ENCODE results near the gene PREP. TPM values are rescaled to one million over a fixed set of nuclear protein-coding genes. Genes with fewer than 3 reads are reported as not detected.

PREP gene
- polyA plus RNA-seq, 1 of the 3 experiments (the other 2 are of a cell fraction), result 20.9 TPM

- Histone ChIP-seq H3K9me2 (no peaks in the 10 kb centered on the region), H4K20me1 (ENCODE audit: insufficient read depth) (no peaks in the 10 kb centered on the region), H3K4me3 (ENCODE audit: low read depth in 2 of 2, low read length in 1 of 2) (no peak overlapping the region), H3K36me3 (replicated peaks in 1 of 2; ENCODE audit: control insufficient read depth in 1 of 2, insufficient read depth in 2 of 2, low read length in 1 of 2) (peaks cover 17 to 38% of the 10 kb centered on the region in 2 experiments), H3K4me1 (ENCODE audit: control insufficient read depth in 1 of 2, insufficient read depth in 2 of 2, low read depth in 1 of 2, low read length in 1 of 2) (peaks cover 28 to 39% of the 10 kb centered on the region in 2 experiments), H3K4me2 (peak overlapping the region; percentile 59), H3K9me3 (no peaks in the 10 kb centered on the region), H3K79me2 (ENCODE audit: insufficient read depth) (no peaks in the 10 kb centered on the region), H3K27ac (ENCODE audit: low read depth in 2 of 2, low read length in 1 of 2) (peak overlapping the region; percentile 64 to 80; a peak in 3 of 4 replicates), H3F3A (replicated peaks; ENCODE audit: insufficient read depth) (peaks cover 13% of the 10 kb centered on the region), H3K9ac (no peak overlapping the region), H2AFZ (ENCODE audit: low read depth) (no peak overlapping the region), H3K27me3 (ENCODE audit: insufficient read depth) (no peaks in the 10 kb centered on the region)
- ChIA-PET POLR2A (no interaction called here), CTCF (interaction anchor here (0.9 to 2.3 kb wide), 5 partner anchors 9 to 76 kb away, joined by 4 to 15 read pairs (median 5); partner anchors contain the start of gene PREP)
- WGBS (ENCODE audit: low lambda C conversion rate), result 56% methylated on average over 2 of the region's 2 CpGs
- peak in 1 of 2 experiments; percentile 40; a peak in 1 of 4 replicates for TF ChIP-seq EP300 (IDR thresholded peaks at IDR 0.05; ENCODE audit: borderline replicate concordance in 1 of 2, low read depth in 1 of 2, low read length in 1 of 2)
- no peak for TF ChIP-seq SMC3 (IDR thresholded peaks at IDR 0.05; ENCODE audit: low read depth, low read length)
- TF ChIP-seq RFX5 (IDR thresholded peaks at IDR 0.05; ENCODE audit: low read length), result no peak
- TF ChIP-seq, protein P1, sequence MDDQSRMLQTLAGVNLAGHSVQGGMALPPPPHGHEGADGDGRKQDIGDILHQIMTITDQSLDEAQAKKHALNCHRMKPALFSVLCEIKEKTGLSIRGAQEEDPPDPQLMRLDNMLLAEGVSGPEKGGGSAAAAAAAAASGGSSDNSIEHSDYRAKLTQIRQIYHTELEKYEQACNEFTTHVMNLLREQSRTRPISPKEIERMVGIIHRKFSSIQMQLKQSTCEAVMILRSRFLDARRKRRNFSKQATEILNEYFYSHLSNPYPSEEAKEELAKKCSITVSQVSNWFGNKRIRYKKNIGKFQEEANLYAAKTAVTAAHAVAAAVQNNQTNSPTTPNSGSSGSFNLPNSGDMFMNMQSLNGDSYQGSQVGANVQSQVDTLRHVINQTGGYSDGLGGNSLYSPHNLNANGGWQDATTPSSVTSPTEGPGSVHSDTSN (IDR thresholded peaks at IDR 0.05), result no peak
- TF ChIP-seq MAX (IDR thresholded peaks at IDR 0.05; ENCODE audit: low read depth), result no peak
- TF ChIP-seq SIN3A (IDR thresholded peaks at IDR 0.05; ENCODE audit: borderline replicate concordance, low read depth, low read length), result no peak
- no peak for TF ChIP-seq IRF3 (IDR thresholded peaks at IDR 0.05; ENCODE audit: low read depth, low read length)
- TF ChIP-seq FOSL2 (IDR thresholded peaks at IDR 0.05; ENCODE audit: borderline replicate concordance, low read depth), result 0 out of 2 replicates have a peak, but pooled peaks have one; percentile 6
- peak; percentile 67; the same call in 1 of the 2 replicates for TF ChIP-seq RCOR1 (IDR thresholded peaks at IDR 0.05; ENCODE audit: low read length)
- no peak for TF ChIP-seq RAD21 (IDR thresholded peaks at IDR 0.05; ENCODE audit: low read length)
- no peak for TF ChIP-seq JUND (IDR thresholded peaks at IDR 0.05)
- TF ChIP-seq NFIC (IDR thresholded peaks at IDR 0.05; ENCODE audit: borderline replicate concordance), result no peak; the same call in 1 of the 2 replicates
- TF ChIP-seq CHD2 (IDR thresholded peaks at IDR 0.05; ENCODE audit: low read length, partially characterized antibody), result no peak
- TF ChIP-seq EZH2phosphoT487 (IDR thresholded peaks at IDR 0.05; ENCODE audit: borderline replicate concordance, low read depth), result no peak
- TF ChIP-seq, protein P2, sequence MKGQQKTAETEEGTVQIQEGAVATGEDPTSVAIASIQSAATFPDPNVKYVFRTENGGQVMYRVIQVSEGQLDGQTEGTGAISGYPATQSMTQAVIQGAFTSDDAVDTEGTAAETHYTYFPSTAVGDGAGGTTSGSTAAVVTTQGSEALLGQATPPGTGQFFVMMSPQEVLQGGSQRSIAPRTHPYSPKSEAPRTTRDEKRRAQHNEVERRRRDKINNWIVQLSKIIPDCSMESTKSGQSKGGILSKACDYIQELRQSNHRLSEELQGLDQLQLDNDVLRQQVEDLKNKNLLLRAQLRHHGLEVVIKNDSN (IDR thresholded peaks at IDR 0.05; ENCODE audit: borderline replicate concordance, low read depth), result no peak
- TF ChIP-seq MXI1 (IDR thresholded peaks at IDR 0.05; ENCODE audit: low read depth, low read length), result no peak
- peak; percentile 66 for TF ChIP-seq TCF12 (IDR thresholded peaks at IDR 0.05)
- TF ChIP-seq REST (IDR thresholded peaks at IDR 0.05; ENCODE audit: low read depth, low read length), result no peak
- TF ChIP-seq POLR2AphosphoS5 (IDR thresholded peaks at IDR 0.05; ENCODE audit: low read depth, low read length), result no peak
- TF ChIP-seq, protein P3, sequence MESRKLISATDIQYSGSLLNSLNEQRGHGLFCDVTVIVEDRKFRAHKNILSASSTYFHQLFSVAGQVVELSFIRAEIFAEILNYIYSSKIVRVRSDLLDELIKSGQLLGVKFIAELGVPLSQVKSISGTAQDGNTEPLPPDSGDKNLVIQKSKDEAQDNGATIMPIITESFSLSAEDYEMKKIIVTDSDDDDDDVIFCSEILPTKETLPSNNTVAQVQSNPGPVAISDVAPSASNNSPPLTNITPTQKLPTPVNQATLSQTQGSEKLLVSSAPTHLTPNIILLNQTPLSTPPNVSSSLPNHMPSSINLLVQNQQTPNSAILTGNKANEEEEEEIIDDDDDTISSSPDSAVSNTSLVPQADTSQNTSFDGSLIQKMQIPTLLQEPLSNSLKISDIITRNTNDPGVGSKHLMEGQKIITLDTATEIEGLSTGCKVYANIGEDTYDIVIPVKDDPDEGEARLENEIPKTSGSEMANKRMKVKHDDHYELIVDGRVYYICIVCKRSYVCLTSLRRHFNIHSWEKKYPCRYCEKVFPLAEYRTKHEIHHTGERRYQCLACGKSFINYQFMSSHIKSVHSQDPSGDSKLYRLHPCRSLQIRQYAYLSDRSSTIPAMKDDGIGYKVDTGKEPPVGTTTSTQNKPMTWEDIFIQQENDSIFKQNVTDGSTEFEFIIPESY (IDR thresholded peaks at IDR 0.05; ENCODE audit: borderline replicate concordance, low read depth), result no peak
- no peak for TF ChIP-seq MEF2A (IDR thresholded peaks at IDR 0.05; ENCODE audit: borderline replicate concordance, low read depth)
- no peak for TF ChIP-seq GATA2 (CRISPR knock-in tag; IDR thresholded peaks at IDR 0.05)
- TF ChIP-seq GABPA (IDR thresholded peaks at IDR 0.05; ENCODE audit: low read depth), result no peak
- no peak; the same call in 1 of the 2 replicates for TF ChIP-seq RXRA (IDR thresholded peaks at IDR 0.05; ENCODE audit: borderline replicate concordance, low read depth)
- TF ChIP-seq ELF1 (IDR thresholded peaks at IDR 0.05), result no peak
- no peak for TF ChIP-seq FOXM1 (IDR thresholded peaks at IDR 0.05; ENCODE audit: low read depth)
- DNase-seq, result no peak
These were observed 76.7 kb downstream of the PREP start for GRCh38 chr6:105326216-105326615.

All from SK-N-SH (cell line).